MM.1S (cell line): Measurements from ENCODE around the gene CABLES2.

Experiments used
- DNase-seq: peaks from one replicate; pipeline ENCODE4 v3.0.0-alpha.2; 2015
- H2AFZ ChIP-seq: fragments of 300-600 bp; sonication (generic); 2 replicates; pipeline ENCODE4 v1.6.0; 2016; ENCODE audit warnings: antibody characterized with exemption, low read length
- H3F3A ChIP-seq: fragments of 300-600 bp; sonication (generic); 2 replicates; pipeline ENCODE4 v1.6.1; 2016; ENCODE audit warnings: mild to moderate bottlenecking, antibody characterized with exemption, low read length, moderate library complexity, mixed read lengths; ENCODE audit not compliant: insufficient read depth
- H3K27ac ChIP-seq: fragments of 300-600 bp; sonication (generic); 2 replicates; pipeline ENCODE4 v1.5.1; 2016; ENCODE audit warnings: mild to moderate bottlenecking, low read length
- H3K27me3 ChIP-seq: fragments of 300-600 bp; sonication (generic); replicated peaks from 2 replicates; pipeline ENCODE4 v1.6.0; 2016; ENCODE audit warnings: low read length; ENCODE audit not compliant: insufficient read depth
- H3K36me3 ChIP-seq: fragments of 300-600 bp; sonication (generic); replicated peaks from 2 replicates; pipeline ENCODE4 v1.6.1; 2016; ENCODE audit warnings: mild to moderate bottlenecking, low read length, mixed read lengths; ENCODE audit not compliant: insufficient read depth
- H3K4me1 ChIP-seq: fragments of 300-600 bp; sonication (generic); 2 replicates; pipeline ENCODE4 v1.6.1; 2016; ENCODE audit warnings: low read length, mixed read lengths
- H3K4me2 ChIP-seq: fragments of 300-600 bp; sonication (generic); 2 replicates; pipeline ENCODE4 v1.6.0; 2016; ENCODE audit warnings: low read depth, low read length
- H3K4me3 ChIP-seq: fragments of 300-600 bp; sonication (generic); 2 replicates; pipeline ENCODE4 v1.5.1; 2016; ENCODE audit warnings: low read length, mixed read lengths
- H3K79me2 ChIP-seq: fragments of 300-600 bp; sonication (generic); 2 replicates; pipeline ENCODE4 v1.6.1; 2016; ENCODE audit warnings: mixed run types, low read length, mixed read lengths
- H3K9ac ChIP-seq: fragments of 300-600 bp; sonication (generic); 2 replicates; pipeline ENCODE4 v1.6.1; 2016; ENCODE audit warnings: low read length, mixed read lengths
- H3K9me2 ChIP-seq: fragments of 300-600 bp; sonication (generic); replicated peaks from 2 replicates; pipeline ENCODE4 v1.6.1; 2016; ENCODE audit warnings: mild to moderate bottlenecking, low read length, mixed read lengths; ENCODE audit not compliant: insufficient read depth
- H3K9me3 ChIP-seq: fragments of 300-600 bp; sonication (generic); replicated peaks from 2 replicates; pipeline ENCODE4 v1.6.1; 2016; ENCODE audit warnings: mild to moderate bottlenecking, low read length, mixed read lengths; ENCODE audit not compliant: insufficient read depth
- H4K20me1 ChIP-seq: fragments of 300-600 bp; sonication (generic); 2 replicates; pipeline ENCODE4 v1.6.1; 2016; ENCODE audit warnings: mild to moderate bottlenecking, low read length, moderate library complexity, mixed read lengths; ENCODE audit not compliant: insufficient read depth
- EZH2 ChIP-seq: fragments of 300-600 bp; sonication (generic); optimal IDR thresholded peaks from 2 replicates; pipeline ENCODE3; 2017; ENCODE audit warnings: low read depth, mild to moderate bottlenecking, antibody characterized with exemption, low read length, mixed read lengths
- EZH2phosphoT487 ChIP-seq: fragments of 300-600 bp; sonication (generic); IDR thresholded peaks from 2 replicates; pipeline ENCODE4 v1.6.1; 2018; ENCODE audit warnings: antibody characterized with exemption, low read length
- TF ChIP-seq, protein P1 (sequence below): fragments of 300-600 bp; sonication (generic); IDR thresholded peaks from 2 replicates; pipeline ENCODE4 v1.5.1; 2016; ENCODE audit warnings: antibody characterized with exemption, low read length, mixed read lengths

Gene CABLES2

DNA sequence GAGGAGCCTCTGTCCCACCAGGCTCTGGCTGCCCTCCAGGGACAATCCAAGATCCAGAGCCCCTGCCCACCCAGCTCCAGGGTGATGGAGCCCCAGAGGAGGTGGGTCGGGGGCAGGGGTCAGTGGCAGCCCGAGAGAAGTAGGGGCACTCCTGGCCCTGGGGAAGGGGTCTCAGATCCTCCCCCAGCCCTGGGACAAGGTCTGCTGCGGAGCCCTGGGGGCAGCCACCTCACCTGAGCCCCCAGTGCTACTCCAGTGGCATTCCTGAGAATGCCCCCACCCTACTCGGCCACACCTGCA is 37.3 kb downstream of the CABLES2 start:
- Histone ChIP-seq H3K4me1 (peaks cover 13% of the 10 kb centered on the region), H3K79me2 (peaks cover 21% of the 10 kb centered on the region), H3K27me3 (no peaks in the 10 kb centered on the region), H3F3A (peaks cover 4% of the 10 kb centered on the region; the same call in 1 of the 2 replicates), H3K36me3 (no peaks in the 10 kb centered on the region), H3K9me3 (no peaks in the 10 kb centered on the region), H3K4me2 (no peak overlapping the region), H3K9ac (no peak overlapping the region), H3K9me2 (no peaks in the 10 kb centered on the region), H3K4me3 (no peak overlapping the region), H2AFZ (no peak overlapping the region), H4K20me1 (no peaks in the 10 kb centered on the region), H3K27ac (no peak overlapping the region)
- no peak for DNase-seq
- TF ChIP-seq, protein P1, sequence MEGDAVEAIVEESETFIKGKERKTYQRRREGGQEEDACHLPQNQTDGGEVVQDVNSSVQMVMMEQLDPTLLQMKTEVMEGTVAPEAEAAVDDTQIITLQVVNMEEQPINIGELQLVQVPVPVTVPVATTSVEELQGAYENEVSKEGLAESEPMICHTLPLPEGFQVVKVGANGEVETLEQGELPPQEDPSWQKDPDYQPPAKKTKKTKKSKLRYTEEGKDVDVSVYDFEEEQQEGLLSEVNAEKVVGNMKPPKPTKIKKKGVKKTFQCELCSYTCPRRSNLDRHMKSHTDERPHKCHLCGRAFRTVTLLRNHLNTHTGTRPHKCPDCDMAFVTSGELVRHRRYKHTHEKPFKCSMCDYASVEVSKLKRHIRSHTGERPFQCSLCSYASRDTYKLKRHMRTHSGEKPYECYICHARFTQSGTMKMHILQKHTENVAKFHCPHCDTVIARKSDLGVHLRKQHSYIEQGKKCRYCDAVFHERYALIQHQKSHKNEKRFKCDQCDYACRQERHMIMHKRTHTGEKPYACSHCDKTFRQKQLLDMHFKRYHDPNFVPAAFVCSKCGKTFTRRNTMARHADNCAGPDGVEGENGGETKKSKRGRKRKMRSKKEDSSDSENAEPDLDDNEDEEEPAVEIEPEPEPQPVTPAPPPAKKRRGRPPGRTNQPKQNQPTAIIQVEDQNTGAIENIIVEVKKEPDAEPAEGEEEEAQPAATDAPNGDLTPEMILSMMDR, result no peak
- TF ChIP-seq EZH2 (no peak), EZH2phosphoT487 (no peak)

DNA sequence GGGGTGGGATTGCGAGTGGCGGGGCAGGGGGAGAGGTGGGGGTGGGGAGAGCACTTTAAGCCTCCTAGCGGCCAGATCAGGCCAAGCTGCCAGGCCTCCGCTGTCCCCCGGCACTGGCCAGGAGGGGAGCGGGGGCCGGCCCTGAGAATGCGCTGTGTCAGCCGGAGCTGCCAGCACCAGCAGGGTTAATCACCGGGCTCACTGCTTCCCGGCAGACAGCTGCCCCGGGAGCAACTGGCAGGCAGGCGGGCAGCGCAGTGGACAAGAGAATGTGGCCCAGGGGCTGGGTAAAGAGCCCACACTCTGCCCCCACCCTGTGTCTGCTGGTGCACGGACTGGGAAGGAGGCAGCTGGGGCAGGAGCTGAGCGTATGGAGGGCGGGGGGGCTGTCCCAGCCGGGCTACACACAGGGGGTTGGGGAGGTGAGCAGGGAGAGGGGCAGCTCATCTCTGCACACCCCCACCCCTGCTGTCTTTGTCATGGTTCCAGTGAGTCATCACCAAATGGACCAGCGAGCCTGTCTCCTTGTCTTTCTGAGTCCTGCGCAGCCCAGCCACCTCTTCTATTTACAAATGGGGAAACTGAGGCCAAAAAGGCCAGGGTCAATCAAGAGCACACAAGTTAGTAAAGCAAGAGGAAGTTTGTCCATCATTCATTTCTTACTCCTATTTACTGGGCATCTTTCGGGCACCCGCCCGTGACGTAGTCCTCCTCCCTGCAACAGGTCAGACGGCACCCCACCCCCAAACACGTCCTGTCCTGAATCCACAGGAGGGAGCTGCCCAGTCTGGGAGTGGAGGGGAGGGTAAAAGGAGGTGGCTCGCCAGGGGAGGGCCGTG is 37.9 kb downstream of the CABLES2 start:
- H3K9me3 ChIP-seq, result no peaks in the 10 kb centered on the region
- H3K4me3 ChIP-seq, result no peak overlapping the region
- peaks cover 4% of the 10 kb centered on the region; the same call in 1 of the 2 replicates for H3F3A ChIP-seq
- no peaks in the 10 kb centered on the region for H4K20me1 ChIP-seq
- H2AFZ ChIP-seq, result no peak overlapping the region
- H3K9ac ChIP-seq, result no peak overlapping the region
- no peaks in the 10 kb centered on the region for H3K9me2 ChIP-seq
- H3K79me2 ChIP-seq, result peaks cover 27% of the 10 kb centered on the region
- H3K27me3 ChIP-seq, result no peaks in the 10 kb centered on the region
- H3K4me2 ChIP-seq, result no peak overlapping the region
- peaks cover 13% of the 10 kb centered on the region for H3K4me1 ChIP-seq
- H3K27ac ChIP-seq, result no peak overlapping the region
- DNase-seq, result no peak
- H3K36me3 ChIP-seq, result no peaks in the 10 kb centered on the region
- TF ChIP-seq, protein P1, result no peak; the same call in 1 of the 2 replicates
- no peak for TF ChIP-seq EZH2
- TF ChIP-seq EZH2phosphoT487, result no peak

DNA sequence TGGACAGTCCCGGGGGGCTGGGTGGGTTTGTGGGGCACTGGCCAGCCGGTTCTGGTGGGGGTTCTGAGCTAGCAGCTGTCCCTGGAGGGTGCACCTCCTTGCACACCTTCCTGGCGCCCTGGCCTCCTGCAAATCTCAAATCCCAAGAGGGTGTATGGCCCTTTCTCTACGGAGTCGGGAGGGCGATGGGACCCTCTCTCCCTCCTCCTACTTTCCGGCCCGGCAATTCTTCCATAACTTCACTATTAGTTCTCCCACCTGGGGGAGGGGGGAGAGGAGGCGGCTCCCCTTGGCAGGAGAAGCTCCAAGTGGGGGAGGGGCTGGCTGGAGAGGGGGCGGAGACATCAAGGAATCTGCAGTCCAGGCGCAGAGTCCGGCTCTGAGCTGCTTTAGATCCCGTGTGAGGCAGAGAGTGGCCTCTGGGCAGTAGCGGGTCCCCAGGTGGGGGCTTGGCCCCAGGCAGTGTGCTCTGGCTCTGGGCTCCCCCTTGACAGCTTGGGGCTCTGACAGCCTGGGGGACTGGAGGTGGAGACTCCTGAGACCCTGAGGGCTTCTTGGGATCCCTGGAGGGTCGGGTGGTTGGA is 38.6 kb downstream of the CABLES2 start:
- H3K4me2 ChIP-seq, result no peak overlapping the region
- no peaks in the 10 kb centered on the region for H3K9me2 ChIP-seq
- H3K79me2 ChIP-seq, result peaks cover 34% of the 10 kb centered on the region
- no peaks in the 10 kb centered on the region for H3K27me3 ChIP-seq
- no peak overlapping the region for H3K4me3 ChIP-seq
- no peak for DNase-seq
- H3K9me3 ChIP-seq, result no peaks in the 10 kb centered on the region
- no peak overlapping the region for H3K27ac ChIP-seq
- TF ChIP-seq, protein P1, result no peak
- TF ChIP-seq EZH2phosphoT487 (no peak), EZH2 (no peak)
- no peaks in the 10 kb centered on the region for H3K36me3 ChIP-seq
- peaks cover 13% of the 10 kb centered on the region for H3K4me1 ChIP-seq
- H3K9ac ChIP-seq, result no peak overlapping the region
- peaks cover 4% of the 10 kb centered on the region; the same call in 1 of the 2 replicates for H3F3A ChIP-seq
- H4K20me1 ChIP-seq, result no peaks in the 10 kb centered on the region
- no peak overlapping the region for H2AFZ ChIP-seq
